Measurements from ENCODE around the gene HOXA9. TPM values are rescaled to one million over a fixed set of nuclear protein-coding genes. Genes with fewer than 3 reads are reported as not detected.

The HOXA9 gene
- total RNA-seq, 2 donors from 2014 or later, result not detected

DNA sequence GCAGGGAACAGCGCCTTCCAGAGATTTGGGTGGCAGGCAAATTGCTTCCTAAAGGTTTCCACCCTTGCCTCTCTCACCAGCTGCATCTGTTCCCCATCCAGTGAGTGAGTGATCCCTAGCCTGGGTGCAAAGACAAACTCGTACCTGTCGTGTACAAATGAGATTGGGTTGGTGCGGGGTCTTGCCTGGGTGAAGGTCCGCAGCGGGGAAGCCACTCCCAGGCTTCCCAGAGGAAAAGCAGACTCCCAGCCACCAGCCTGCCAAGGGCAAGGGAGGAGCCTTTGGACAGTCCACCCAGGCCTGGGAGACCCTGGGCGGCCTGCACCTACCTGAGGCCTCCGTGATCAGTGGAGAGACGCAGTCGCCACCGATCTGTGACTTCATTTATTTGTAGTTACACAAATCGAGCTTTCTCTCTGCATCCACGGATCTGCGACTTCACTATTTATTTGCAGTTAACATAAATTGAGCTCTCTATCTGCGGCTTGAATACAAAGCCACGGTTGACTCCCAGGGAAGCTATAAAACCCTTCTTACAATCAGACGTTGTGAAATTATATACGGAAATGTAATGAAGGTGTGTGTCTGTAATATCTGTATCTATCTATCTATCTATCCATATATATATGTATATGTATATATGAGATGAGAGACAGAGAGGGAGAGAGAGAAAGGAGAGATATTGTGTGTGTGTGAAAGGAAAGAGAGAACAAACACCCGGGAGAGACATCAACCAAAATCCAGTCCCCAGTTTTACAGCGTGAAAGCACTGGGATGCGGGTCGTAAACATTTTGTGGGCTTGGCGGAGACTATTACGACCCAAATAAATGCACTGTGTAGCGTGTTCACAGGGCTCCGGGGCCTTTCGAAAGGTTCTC is 5.8 kb downstream of the HOXA9 start:
- DNase-seq (no peak), ATAC-seq (replicated peaks in 1 of 2) (no peak)
- Mint-ChIP-seq H3K27ac (no peak overlapping the region), H3K4me1 (ENCODE audit: low read depth) (peaks cover 44% of the 10 kb centered on the region), H3K9me3 (no peaks in the 10 kb centered on the region), H3K4me3 (peak overlapping the region; percentile 54 to 81), H3K36me3 (ENCODE audit: insufficient read depth in 2 of 2) (peaks cover 1 to 2% of the 10 kb centered on the region in 2 donors), H3K27me3 (ENCODE audit: low read depth) (peaks cover 88% of the 10 kb centered on the region)

DNA sequence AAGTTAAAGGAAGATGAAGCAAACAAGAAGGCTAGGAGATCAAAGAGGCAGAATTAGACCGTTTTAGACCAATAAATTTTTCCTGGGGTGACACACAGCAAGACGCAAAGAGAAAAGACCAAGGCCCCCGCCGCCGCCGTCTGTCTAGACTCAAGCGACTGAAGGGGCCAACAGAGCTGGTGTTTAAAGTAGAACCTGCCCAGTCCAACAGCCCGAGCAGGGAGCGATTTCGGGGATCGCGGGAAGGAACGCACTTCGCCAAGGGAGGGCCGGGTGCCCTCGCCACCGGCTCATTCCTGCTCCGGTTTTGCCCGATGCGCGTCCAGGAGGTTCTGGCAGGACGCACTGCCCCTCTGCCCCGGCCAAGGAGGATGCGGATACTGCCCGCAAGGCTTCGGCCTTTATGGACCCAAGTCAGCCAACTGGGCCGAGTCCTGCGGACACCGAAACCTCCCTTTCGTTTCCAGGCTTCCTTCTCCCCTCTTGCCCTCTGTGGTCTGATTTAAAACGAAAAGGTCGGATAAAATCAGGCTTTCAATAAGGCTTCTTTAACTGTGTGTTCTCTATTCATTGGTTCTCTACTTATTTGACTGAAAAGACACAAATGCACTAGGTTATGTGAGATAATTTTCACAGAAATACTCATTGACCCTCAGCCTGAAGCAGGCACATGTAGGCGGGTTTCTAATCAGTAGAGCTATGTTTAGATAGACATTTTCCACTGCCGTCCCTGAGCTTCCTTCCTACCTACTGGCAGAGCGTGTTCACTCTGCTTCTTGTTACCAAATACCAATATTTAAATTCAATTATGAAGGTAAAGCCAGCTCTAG is 6.7 kb downstream of the HOXA9 start:
- Mint-ChIP-seq H3K27me3 (ENCODE audit: low read depth) (peaks cover 88% of the 10 kb centered on the region), H3K9me3 (no peaks in the 10 kb centered on the region), H3K36me3 (ENCODE audit: insufficient read depth in 2 of 2) (peaks cover 1 to 2% of the 10 kb centered on the region in 2 donors), H3K27ac (no peak overlapping the region), H3K4me1 (ENCODE audit: low read depth) (peaks cover 50% of the 10 kb centered on the region), H3K4me3 (peak overlapping the region; percentile 27 to 36)
- ATAC-seq (replicated peaks in 1 of 2), result no peak
- no peak for DNase-seq

DNA sequence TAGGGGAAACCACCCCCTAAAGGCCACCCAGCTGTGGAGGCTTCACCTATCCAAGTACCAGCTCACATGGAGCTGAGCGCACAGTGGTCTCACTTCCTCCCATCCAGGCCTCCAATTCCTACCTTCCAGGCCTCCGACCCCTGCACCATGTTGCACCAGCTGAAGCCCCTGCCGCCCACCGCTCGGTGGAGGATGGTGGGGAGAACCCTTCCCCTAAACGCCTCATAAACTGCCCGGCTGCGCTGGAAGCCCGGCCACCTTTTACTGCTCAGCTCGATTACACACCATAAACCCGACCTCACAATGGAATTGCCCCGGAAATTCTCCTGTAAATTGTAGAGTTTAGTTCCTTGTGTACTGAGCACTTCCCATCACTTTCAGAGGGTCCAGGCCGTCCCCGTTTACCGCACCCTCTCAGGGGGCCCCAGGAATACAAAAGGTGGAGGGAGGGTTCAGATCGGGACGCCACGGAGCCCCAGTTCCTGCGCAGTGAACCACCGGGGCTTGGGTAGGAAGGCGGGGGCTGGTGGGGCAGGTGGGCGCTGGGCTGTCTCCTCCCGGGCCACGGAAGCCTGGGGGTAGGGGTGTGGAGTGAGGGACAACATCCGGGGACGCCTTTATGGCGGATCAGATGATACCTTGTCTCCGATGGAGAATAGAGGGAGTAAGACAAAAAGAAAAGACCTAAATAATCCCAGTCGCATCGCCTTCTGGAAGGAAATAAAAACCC is 7.5 kb downstream of the HOXA9 start:
- Mint-ChIP-seq H3K4me1 (ENCODE audit: low read depth) (peaks cover 50% of the 10 kb centered on the region), H3K27me3 (ENCODE audit: low read depth) (peaks cover 88% of the 10 kb centered on the region), H3K4me3 (peak overlapping the region; percentile 17 to 27), H3K9me3 (no peaks in the 10 kb centered on the region), H3K27ac (peak overlapping the region; percentile 32), H3K36me3 (ENCODE audit: insufficient read depth in 2 of 2) (peaks cover 1 to 2% of the 10 kb centered on the region in 2 donors)
- DNase-seq, result no peak
- no peak for ATAC-seq (replicated peaks in 1 of 2)

DNA sequence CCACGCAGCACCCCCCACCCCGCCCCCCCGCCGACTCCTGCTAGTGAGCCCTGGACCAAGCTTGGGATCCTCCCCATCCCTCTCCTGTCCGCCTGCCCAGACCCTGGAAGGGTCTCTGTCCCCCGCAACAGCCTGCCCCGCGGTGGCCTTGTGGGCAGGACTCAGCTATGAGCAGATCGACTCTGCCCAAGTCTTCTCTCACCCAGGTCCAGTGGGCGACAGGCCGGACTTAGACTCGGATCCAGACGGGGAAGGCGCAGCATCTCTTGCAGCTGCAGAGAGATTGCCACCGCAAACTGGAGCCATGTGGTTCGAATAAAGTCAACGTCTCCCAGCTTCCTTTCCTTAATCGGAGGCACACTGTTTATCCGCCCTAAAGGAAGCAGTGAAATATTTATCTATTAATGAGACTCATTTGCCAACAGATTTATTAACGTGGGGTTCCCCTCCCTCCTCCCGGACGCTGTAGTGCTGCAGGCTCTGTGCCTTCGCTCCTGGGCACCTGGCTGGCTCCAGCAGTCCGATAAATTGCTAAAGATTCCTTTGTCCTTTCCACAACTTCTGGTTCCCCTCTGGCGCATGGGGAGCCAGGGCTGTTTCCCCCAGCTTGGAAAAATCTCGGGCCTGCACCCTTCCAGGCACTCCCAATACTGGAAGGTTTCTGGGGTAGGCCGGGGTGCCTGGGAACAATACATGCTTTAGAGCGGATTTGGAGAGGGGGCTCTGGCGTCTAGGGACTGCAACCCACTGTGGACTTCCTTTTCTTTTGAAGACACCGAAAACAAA is 8.2 kb downstream of the HOXA9 start:
- DNase-seq, result no peak
- Mint-ChIP-seq H3K4me1 (ENCODE audit: low read depth) (peaks cover 53% of the 10 kb centered on the region), H3K36me3 (ENCODE audit: insufficient read depth in 2 of 2) (peaks cover 1 to 2% of the 10 kb centered on the region in 2 donors), H3K9me3 (no peaks in the 10 kb centered on the region), H3K4me3 (peak overlapping the region; percentile 33 to 70), H3K27ac (peak overlapping the region; percentile 32), H3K27me3 (ENCODE audit: low read depth) (peaks cover 86% of the 10 kb centered on the region)
- no peak for ATAC-seq (replicated peaks in 1 of 2)

DNA sequence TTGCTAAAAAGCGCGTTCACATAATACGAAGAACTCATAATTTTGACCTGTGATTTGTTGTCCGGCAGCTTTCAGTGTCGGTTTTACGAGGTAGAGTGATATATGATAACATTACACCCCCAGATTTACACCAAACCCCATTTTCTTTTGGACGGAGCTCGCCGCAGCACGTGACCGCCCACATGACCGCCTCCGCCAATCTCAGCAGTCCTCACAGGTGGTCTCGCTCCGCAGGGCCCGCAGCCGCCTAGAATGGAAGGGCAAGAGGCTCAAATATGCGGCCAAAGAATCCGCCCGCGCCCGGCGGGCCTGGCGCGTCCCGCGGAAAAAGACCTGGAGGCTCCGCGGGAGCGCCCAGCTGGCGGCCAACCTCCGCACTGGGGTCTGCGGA is 8.8 kb downstream of the HOXA9 start, which contains the start of gene HOXA7:
Gene HOXA7, minus strand, starts transcription at position 168 of the 391 bp plus-strand sequence. Its CDS starts 130 bp downstream, at position 38.
- Mint-ChIP-seq H3K4me1 (ENCODE audit: low read depth) (peaks cover 59% of the 10 kb centered on the region), H3K36me3 (ENCODE audit: insufficient read depth in 2 of 2) (peaks cover 1 to 2% of the 10 kb centered on the region in 2 donors), H3K27me3 (ENCODE audit: low read depth) (peaks cover 88% of the 10 kb centered on the region), H3K4me3 (peak within 1 kb of the TSS; percentile 76 to 86), H3K9me3 (no peaks in the 10 kb centered on the region), H3K27ac (peak within 1 kb of the TSS; percentile 32)
- no peak for DNase-seq
- no peak for ATAC-seq (replicated peaks in 1 of 2)

DNA sequence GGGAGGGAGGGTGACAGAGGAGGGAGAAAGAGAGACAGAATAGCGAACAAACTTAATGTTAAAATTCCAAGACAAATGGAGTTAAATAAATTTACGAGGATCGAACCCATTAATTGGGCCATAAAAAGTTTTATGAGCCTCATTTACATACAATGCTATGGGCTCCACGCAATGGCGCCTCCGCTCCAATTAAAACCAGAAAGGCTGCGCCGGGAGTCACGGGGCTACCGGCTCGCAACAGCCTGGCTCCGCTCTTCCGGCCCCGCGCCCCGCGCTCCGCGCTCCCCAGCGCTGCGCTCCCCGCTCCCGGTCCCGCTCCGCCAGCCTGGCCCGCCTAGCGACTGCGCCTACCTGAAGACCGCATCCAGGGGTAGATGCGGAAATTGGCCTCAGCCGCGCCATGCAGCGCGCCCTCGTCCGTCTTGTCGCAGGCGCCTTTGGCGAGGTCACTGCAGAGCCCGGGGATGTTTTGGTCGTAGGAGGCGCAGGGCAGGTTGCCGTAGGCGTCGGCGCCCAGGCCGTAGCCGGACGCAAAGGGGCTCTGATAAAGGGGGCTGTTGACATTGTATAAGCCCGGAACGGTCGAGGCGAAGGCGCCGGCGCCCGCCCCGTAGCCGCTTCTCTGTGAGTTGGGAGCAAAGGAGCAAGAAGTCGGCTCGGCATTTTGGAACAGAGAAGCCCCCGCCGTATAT is 9.4 kb downstream of the HOXA9 start:
- ATAC-seq (replicated peaks in 1 of 2) (no peak), DNase-seq (no peak)
- H3K27ac Mint-ChIP-seq, result peak overlapping the region; percentile 29
- peak overlapping the region; percentile 76 to 86 for H3K4me3 Mint-ChIP-seq
- no peaks in the 10 kb centered on the region for H3K9me3 Mint-ChIP-seq
- H3K4me1 Mint-ChIP-seq (ENCODE audit: low read depth), result peaks cover 61% of the 10 kb centered on the region
- peaks cover 94% of the 10 kb centered on the region for H3K27me3 Mint-ChIP-seq (ENCODE audit: low read depth)
- H3K36me3 Mint-ChIP-seq (ENCODE audit: insufficient read depth in 2 of 2), result peaks cover 1 to 2% of the 10 kb centered on the region in 2 donors

DNA sequence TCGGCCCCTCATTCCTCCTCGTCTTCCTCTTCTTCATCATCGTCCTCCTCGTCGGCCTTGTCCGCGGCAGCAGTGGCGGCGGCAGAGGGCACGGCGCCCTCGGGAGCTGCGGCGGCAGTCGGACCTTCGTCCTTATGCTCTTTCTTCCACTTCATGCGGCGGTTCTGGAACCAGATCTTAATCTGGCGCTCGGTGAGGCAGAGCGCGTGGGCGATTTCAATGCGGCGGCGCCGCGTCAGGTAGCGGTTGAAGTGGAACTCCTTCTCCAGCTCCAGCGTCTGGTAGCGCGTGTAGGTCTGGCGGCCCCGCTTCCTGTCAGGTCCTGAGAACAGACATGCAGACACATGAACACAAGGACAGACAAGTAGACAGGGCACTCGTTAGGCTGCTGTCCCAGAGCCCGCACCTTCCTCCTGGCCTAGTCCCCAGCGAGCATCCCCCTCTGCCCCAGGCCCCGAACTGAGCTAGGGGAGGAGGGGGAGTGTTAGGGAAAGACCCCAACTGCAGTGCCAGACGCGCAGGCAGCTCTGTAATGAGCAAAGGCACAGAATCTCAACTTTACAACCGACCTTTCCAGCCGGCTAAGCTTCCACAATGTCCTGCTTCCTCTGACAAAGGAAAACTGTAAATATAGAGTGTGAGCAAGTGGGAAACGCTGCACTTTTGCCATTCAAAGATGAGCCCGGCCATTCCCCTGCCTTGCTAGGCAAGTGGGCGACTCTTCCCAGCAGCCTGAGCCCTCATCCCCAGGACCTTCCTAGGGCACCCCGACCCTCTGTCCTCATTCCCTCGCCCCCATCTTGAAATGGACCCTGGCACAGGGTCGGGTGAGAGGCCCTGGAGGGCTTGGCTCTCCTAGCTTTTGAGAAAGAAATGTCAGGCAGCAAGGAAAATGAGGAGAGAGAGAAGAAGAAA is 10.2 kb downstream of the HOXA9 start:
- H3K4me1 Mint-ChIP-seq (ENCODE audit: low read depth), result peaks cover 67% of the 10 kb centered on the region

DNA sequence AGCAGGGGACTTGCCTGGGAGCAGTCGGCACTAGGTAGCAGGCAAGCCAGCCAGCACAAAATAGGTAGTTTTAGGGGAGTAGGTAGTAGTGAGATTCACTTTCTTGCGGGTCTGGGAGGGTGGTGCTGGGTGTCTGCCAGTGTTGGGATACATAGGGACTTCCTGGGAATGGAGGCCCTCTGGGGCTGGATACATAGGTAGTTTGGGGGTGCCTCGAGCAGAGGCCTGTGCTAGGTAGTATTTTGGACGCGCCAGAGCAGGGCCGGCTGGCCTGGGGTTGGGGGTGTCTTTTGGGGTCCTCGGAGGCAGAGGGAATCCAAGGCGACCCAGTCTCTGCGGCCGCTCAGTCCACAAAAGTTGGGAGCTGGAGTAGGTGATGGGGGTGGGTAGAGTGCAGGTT is 11.0 kb downstream of the HOXA9 start:
- no peak for ATAC-seq (replicated peaks in 1 of 2)
- Mint-ChIP-seq H3K27me3 (ENCODE audit: low read depth) (peaks cover 94% of the 10 kb centered on the region), H3K9me3 (no peaks in the 10 kb centered on the region), H3K4me3 (peak overlapping the region; percentile 76 to 86), H3K36me3 (ENCODE audit: insufficient read depth in 2 of 2) (peaks cover 1 to 2% of the 10 kb centered on the region in 2 donors), H3K4me1 (ENCODE audit: low read depth) (peaks cover 61% of the 10 kb centered on the region), H3K27ac (peak overlapping the region; percentile 67)
- DNase-seq, result no peak

More for the DNA sequence above, 10.2 kb downstream of the HOXA9 start:
- ATAC-seq (replicated peaks in 1 of 2) (no peak), DNase-seq (peak; percentile 52 to 64)
- H3K27me3 Mint-ChIP-seq (ENCODE audit: low read depth), result peaks cover 94% of the 10 kb centered on the region
- peaks cover 1 to 2% of the 10 kb centered on the region in 2 donors for H3K36me3 Mint-ChIP-seq (ENCODE audit: insufficient read depth in 2 of 2)
- H3K9me3 Mint-ChIP-seq, result no peaks in the 10 kb centered on the region
- H3K4me3 Mint-ChIP-seq, result peak overlapping the region; percentile 76 to 86
- peak overlapping the region; percentile 67 for H3K27ac Mint-ChIP-seq

DNA sequence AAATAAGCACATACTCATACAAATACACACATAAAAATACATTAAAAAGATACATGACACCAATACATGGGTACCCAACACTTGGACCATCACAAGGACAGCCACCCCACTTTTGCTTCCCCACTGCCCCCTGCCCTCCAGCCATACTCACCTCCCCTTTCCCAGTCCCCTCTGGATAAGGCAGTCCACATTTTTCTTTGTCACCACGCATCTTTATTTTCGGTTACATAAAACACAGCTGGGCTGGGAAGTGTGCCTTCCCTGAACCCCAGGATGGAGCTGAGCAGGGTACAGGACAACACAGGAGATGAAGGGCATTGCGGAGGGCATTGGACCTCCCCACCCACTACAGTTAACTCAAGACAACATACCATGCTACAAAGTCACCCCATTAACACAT is 11.8 kb downstream of the HOXA9 start:
- H3K27ac Mint-ChIP-seq, result no peak overlapping the region

DNA sequence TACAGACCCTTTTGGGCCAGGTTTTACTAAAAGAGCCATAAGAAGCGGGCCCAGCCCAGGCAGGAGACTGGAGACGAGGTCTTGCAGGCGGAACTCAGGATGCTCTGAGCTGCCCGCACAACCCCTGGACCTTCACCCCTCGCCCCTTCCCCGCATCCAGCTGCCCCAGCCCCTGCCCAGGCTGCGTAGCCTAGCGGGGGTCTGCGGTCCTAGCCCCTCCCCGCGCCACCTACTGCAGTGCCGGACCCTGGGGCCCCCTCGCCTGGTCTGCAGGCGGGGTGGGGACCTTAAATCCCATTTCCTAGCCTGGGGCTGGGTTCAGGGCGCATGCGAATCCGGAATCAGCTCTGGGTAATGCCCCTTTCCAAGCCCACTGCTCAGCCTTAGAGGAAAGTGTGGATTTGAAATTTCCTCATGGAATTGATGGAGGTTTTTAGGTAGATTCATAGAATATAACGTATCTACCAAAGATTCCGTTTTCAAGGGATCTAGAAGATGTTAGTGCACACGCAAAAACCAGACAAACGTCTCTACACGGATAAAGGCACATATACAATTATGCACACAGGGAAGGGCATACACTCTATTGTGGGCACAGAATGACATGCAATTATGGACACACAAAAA is 12.4 kb downstream of the HOXA9 start:
- DNase-seq, result no peak
- Mint-ChIP-seq H3K4me1 (ENCODE audit: low read depth) (peaks cover 56% of the 10 kb centered on the region), H3K27me3 (ENCODE audit: low read depth) (peaks cover 94% of the 10 kb centered on the region), H3K36me3 (ENCODE audit: insufficient read depth in 2 of 2) (peaks cover 1 to 2% of the 10 kb centered on the region in 2 donors), H3K4me3 (peak overlapping the region in 1 of 2 donors; percentile 85), H3K27ac (no peak overlapping the region), H3K9me3 (no peaks in the 10 kb centered on the region)
- no peak for ATAC-seq (replicated peaks in 1 of 2)

More for the DNA sequence above, 11.8 kb downstream of the HOXA9 start:
- no peaks in the 10 kb centered on the region for H3K9me3 Mint-ChIP-seq
- H3K4me1 Mint-ChIP-seq (ENCODE audit: low read depth), result peaks cover 56% of the 10 kb centered on the region
- peaks cover 1 to 2% of the 10 kb centered on the region in 2 donors for H3K36me3 Mint-ChIP-seq (ENCODE audit: insufficient read depth in 2 of 2)
- peak overlapping the region in 1 of 2 donors; percentile 41 for H3K4me3 Mint-ChIP-seq
- DNase-seq (no peak), ATAC-seq (replicated peaks in 1 of 2) (no peak)
- peaks cover 94% of the 10 kb centered on the region for H3K27me3 Mint-ChIP-seq (ENCODE audit: low read depth)
